GM12892 (cell line): Measurements from ENCODE around the gene BICRA.

ENCODE experiments used
- POLR2A ChIP-seq: IDR thresholded peaks from 2 replicates; pipeline ENCODE4 v1.6.1; 2011; ENCODE audit warnings: low read depth, low read length, control low read depth
- POLR2AphosphoS5 ChIP-seq: IDR thresholded peaks from 2 replicates; pipeline ENCODE4 v1.6.1; 2011; ENCODE audit warnings: low read depth, low read length, control low read depth
- TAF1 ChIP-seq: IDR thresholded peaks from 2 replicates; pipeline ENCODE4 v1.6.1; 2011; ENCODE audit warnings: low read depth, mild to moderate bottlenecking, control low read depth, low read length, borderline replicate concordance

DNA sequence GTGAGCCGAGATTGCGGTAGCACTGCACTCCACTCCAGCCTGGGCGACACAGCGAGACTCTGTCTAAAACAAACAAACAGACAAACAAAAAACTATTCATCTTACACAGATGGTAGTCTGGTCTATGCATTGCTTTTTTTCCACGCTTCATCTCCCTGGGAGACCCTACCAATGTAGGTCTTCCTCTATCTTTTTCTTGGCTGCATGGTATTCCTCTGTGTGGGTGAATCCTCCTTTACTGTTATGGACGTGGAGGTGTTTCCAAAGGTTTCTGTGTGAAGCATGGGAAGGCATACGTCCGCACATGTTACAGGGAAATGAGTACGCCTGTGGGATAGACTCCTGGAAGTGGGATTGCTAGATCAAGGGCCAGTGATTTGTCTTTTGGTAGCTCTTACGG, 5.6 kb downstream of the BICRA start:
- TF ChIP-seq POLR2A (no peak), TAF1 (no peak), POLR2AphosphoS5 (no peak)
